Left colon (tissue), 2 donors: ENCODE data around the gene PRR16. TPM values are rescaled to one million over a fixed set of nuclear protein-coding genes. Genes with fewer than 3 reads are reported as not detected.
"Not testable (repeated sequence)": the region's sequence is repeated elsewhere in the genome, so short reads cannot be mapped to it uniquely, and the experiment has no call there.

ENCODE experiments used
- ATAC-seq: fragments of 200-7000 bp; cut with Tn5 transposase; one replicate; pipeline ENCODE4 v1.9.1; 2020; ENCODE audit warnings: mild to moderate bottlenecking, moderate library complexity
- DNase-seq, 2 donors: peaks; one replicate each; pipeline ENCODE4 v3.0.0-alpha.2; 2020
- intact Hi-C, 2 donors: fragments of 100-400 bp; cut with DNase I in 1 of 2; cut with micrococcal nuclease in 1 of 2; formaldehyde crosslinking; loops; one replicate each; pipeline versions ENCODE4 v1.11.2 to v1.14.0; 2022; cut with DNase I, micrococcal nuclease
- total RNA-seq, 2 donors: library from RNA; stranded (reverse); fragmentation: NEBNext Ultra II Directional; extraction: Animal tissue kit (Norgen Biotek cat#: 25700); gene quantifications; one replicate each; pipeline ENCODE4 v1.2.1, GENCODE V29; 2021
- donor health status: DM: no; HTN: no; CAD: no.
- donor health status: DM: yes; HTN: yes; CAD: no.

PRR16 gene
- total RNA-seq, 2 donors from 2014 or later = 1.6 to 2.4 TPM

GRCh38 chr5:120690621-120691407 is 226.7 kb downstream of the PRR16 start:
- ATAC-seq (no peak), DNase-seq (no peak)
- intact Hi-C loops = no loop called here

DNA sequence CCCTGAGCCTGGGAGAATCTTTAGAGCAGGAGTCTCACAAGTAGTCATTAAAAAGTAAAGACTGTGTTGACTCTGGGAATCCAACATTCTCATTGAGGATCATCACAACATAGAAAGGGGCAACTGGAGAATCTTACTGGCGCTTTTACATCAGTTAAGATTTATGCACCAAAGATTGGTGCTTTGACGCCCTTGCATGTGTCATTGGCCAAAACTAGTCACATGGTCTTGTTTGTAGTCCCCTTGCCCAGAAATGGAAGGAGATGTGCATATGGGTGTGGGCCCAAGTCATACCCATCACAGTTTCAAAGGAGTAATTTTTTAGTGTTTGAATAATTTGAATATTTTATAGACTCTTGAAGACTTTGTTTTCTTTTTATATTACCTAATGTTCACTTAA is 228.2 kb downstream of the PRR16 start:
- DNase-seq (no peak), ATAC-seq (no peak)
- intact Hi-C loops = no loop called here

DNA sequence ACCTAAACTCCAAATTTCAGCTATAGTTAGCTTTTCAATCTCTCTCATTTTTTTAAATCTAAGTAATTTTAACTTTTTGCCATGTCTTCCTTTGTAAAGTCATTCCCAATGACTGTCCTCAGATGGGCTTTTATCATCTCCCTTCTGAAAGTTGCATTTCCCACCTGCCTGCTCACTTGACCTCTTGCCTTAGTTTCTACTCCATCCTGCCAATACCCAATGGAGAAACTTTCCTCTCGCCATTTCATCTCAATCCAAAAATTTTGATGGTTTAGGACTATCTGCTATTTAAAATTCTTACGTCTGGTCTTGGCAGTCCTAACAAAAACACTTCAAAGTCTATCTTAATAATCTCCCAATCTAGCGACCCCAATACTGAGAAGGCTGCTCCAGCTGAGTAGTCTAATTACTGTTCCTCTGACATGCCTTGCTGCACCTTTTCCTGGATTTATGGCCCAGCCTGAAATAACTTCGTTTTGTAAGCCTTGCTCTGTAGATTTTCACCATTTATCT is 231.3 kb downstream of the PRR16 start:
- DNase-seq (no peak), ATAC-seq (no peak)
- intact Hi-C loops = no loop called here

- ATAC-seq = no peak
- intact Hi-C loops = no loop called here
- no peak for DNase-seq
These were observed 233.0 kb downstream of the PRR16 start for GRCh38 chr5:120697147-120697546.

DNA sequence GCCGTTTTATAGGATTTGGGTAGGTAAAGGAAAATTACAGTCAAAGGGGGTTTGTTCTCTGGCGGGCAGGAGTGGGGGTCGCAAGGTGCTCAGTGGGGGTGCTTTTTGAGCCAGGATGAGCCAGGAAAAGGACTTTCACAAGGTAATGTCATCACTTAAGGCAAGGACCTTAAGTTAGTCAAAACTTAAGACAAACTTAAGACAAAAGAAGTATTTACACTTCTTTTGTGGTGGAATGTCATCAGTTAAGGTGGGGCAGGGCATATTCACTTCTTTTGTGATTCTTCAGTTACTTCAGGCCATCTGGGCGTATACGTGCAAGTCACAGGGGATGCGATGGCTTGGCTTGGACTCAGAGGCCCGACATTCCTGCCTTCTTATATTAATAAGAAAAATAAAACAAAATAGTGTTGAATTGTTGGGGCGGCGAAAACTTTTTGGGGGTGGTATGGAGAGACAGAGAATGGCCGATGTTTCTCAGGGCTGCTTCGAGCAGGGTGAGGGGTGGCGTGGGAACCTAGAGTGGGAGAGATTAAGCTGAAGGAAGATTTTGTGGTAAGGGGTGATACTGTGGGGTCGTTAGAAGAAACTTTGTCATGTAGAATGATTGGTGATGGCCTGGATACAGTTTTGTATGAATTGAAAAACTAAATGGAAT is 233.7 kb downstream of the PRR16 start:
- DNase-seq, ATAC-seq, intact Hi-C loops: not testable (repeated sequence)

- DNase-seq, ATAC-seq: not testable (repeated sequence)
- intact Hi-C loops = loop anchor here in 1 of 2 donors (10.0 kb wide), 1 partner anchor 376 kb away; no protein-coding TSS in a partner anchor
These were observed 236.6 kb downstream of the PRR16 start for GRCh38 chr5:120700653-120701052.

GRCh38 chr5:120702817-120703538 is 238.9 kb downstream of the PRR16 start:
- intact Hi-C loops = loop anchor here in 1 of 2 donors (10.0 kb wide), 1 partner anchor 378 kb away; no protein-coding TSS in a partner anchor
- not testable (repeated sequence) for DNase-seq, ATAC-seq

GRCh38 chr5:120703918-120704587 is 240.0 kb downstream of the PRR16 start:
- DNase-seq (no peak), ATAC-seq (no peak)
- intact Hi-C loops = loop anchor here in 1 of 2 donors (10.0 kb wide), 1 partner anchor 379 kb away; no protein-coding TSS in a partner anchor

DNA sequence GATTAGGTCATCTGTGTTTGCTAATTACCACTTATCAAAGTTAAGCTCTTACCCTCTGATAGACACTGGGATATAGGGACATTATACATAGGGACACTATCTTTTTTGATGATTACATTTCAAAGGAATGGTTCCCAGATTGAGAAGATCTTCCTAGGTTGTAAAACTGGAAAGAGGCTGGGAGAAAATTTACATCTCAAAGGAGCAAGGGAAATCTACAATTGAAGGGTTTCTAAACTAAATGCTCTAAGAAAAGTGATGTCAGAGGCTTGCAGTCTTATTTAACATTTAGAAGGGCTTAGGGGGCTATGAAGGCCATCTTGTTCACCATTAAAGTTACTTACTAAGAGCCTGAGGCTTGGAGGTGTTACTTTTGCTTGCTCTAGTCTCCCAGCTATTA is 242.8 kb downstream of the PRR16 start:
- ATAC-seq (no peak), DNase-seq (no peak)
- intact Hi-C loops = loop anchor here in 1 of 2 donors (10.0 kb wide), 1 partner anchor 382 kb away; no protein-coding TSS in a partner anchor

- intact Hi-C loops = no loop called here
- DNase-seq = no peak
- ATAC-seq = no peak
These were observed 253.3 kb downstream of the PRR16 start for GRCh38 chr5:120717381-120717780.

GRCh38 chr5:120730214-120730613 is 266.1 kb downstream of the PRR16 start:
- intact Hi-C loops = no loop called here
- DNase-seq = no peak
- ATAC-seq = no peak

GRCh38 chr5:120734033-120734432 is 269.9 kb downstream of the PRR16 start:
- ATAC-seq = no peak
- intact Hi-C loops = no loop called here
- peak in 1 of 2 donors; percentile 3 for DNase-seq

DNA sequence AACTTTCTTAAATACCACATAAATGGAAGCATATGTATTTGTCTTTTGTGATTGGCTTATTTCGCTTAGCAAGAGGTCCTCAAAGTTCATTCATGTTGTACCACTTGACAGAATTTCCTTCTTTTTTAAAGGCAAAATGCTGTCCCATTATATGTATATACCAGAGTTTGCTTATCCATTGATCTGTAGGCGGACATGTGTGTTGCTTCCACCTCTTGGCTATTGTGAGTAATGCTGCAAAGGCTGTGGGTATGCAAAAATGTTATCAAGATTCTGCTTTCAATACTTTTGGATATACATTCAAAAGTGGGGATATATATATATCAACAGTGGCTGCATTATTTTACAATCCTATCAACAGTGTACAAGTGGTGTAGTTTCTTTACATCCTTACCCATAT is 271.0 kb downstream of the PRR16 start:
- intact Hi-C loops = no loop called here
- DNase-seq (no peak), ATAC-seq (no peak)
